ENCODE data around the gene BMAL1. TPM values are rescaled to one million over a fixed set of nuclear protein-coding genes. Genes with fewer than 3 reads are reported as not detected.

The BMAL1 gene
- total RNA-seq, 1 donor from 2014 or later = 26.5 TPM

- no peaks in the 10 kb centered on the region for H3K4me1 ChIP-seq
- H3K9me3 Mint-ChIP-seq = no peaks in the 10 kb centered on the region
- H3K27me3 Mint-ChIP-seq (ENCODE audit: insufficient read depth, low read depth) = peaks cover 5% of the 10 kb centered on the region
Observed at GRCh38 chr11:13338019-13338426, 60.4 kb downstream of the BMAL1 start.

GRCh38 chr11:13338427-13339069, 61.0 kb downstream of the BMAL1 start:
- TF ChIP-seq CTCF (IDR thresholded peaks at IDR 0.05) (no peak), EZH2phosphoT487 (IDR thresholded peaks at IDR 0.05) (no peak), EZH2 (IDR thresholded peaks at IDR 0.05) (no peak)
- no peak overlapping the region for H3K9ac ChIP-seq
- H3K9me3 ChIP-seq (ENCODE audit: low read depth) = no peaks in the 10 kb centered on the region
- Mint-ChIP-seq H3K27me3 (ENCODE audit: insufficient read depth, low read depth) (peaks cover 5% of the 10 kb centered on the region), H3K9me3 (no peaks in the 10 kb centered on the region), H3K4me1 (peaks cover 15% of the 10 kb centered on the region), H3K4me3 (no peak overlapping the region), H3K27ac (peak overlapping the region; percentile 36), H3K36me3 (no peaks in the 10 kb centered on the region)
- H3F3A ChIP-seq (ENCODE audit: low read depth) = no peaks in the 10 kb centered on the region
- no peaks in the 10 kb centered on the region for H3K79me2 ChIP-seq (ENCODE audit: low read depth)
- DNase-seq (ENCODE audit: low spot score) = no peak
- H3K27me3 ChIP-seq = no peaks in the 10 kb centered on the region
- H2AFZ ChIP-seq (replicated peaks) = no peak overlapping the region
- H3K4me1 ChIP-seq = no peaks in the 10 kb centered on the region
- no peaks in the 10 kb centered on the region for H3K36me3 ChIP-seq
- no peak overlapping the region for H3K4me3 ChIP-seq
- H3K4me2 ChIP-seq = no peak overlapping the region
- H4K20me1 ChIP-seq (ENCODE audit: low read depth) = no peaks in the 10 kb centered on the region
- no peak overlapping the region for H3K27ac ChIP-seq

More at GRCh38 chr11:13338019-13338426, 60.4 kb downstream of the BMAL1 start:
- Mint-ChIP-seq H3K4me3 (no peak overlapping the region), H3K36me3 (no peaks in the 10 kb centered on the region), H3K4me1 (peaks cover 15% of the 10 kb centered on the region), H3K27ac (peak overlapping the region; percentile 36)
- Histone ChIP-seq H3K9me3 (ENCODE audit: low read depth) (no peaks in the 10 kb centered on the region), H4K20me1 (ENCODE audit: low read depth) (no peaks in the 10 kb centered on the region), H3F3A (ENCODE audit: low read depth) (no peaks in the 10 kb centered on the region), H3K4me2 (no peak overlapping the region), H3K27me3 (no peaks in the 10 kb centered on the region), H3K27ac (no peak overlapping the region), H3K9ac (no peak overlapping the region), H2AFZ (replicated peaks) (no peak overlapping the region), H3K79me2 (ENCODE audit: low read depth) (no peaks in the 10 kb centered on the region), H3K4me3 (no peak overlapping the region), H3K36me3 (no peaks in the 10 kb centered on the region)
- DNase-seq (ENCODE audit: low spot score) = no peak
- TF ChIP-seq EZH2phosphoT487 (IDR thresholded peaks at IDR 0.05) (no peak), EZH2 (IDR thresholded peaks at IDR 0.05) (no peak), CTCF (IDR thresholded peaks at IDR 0.05) (no peak)

GRCh38 chr11:13339195-13340153, 61.9 kb downstream of the BMAL1 start:
- Histone ChIP-seq H4K20me1 (ENCODE audit: low read depth) (no peaks in the 10 kb centered on the region), H3K79me2 (ENCODE audit: low read depth) (no peaks in the 10 kb centered on the region), H2AFZ (replicated peaks) (no peak overlapping the region), H3K36me3 (no peaks in the 10 kb centered on the region), H3K9ac (no peak overlapping the region), H3K9me3 (ENCODE audit: low read depth) (no peaks in the 10 kb centered on the region), H3K4me1 (no peaks in the 10 kb centered on the region), H3K4me3 (no peak overlapping the region), H3K4me2 (no peak overlapping the region), H3K27me3 (no peaks in the 10 kb centered on the region), H3K27ac (no peak overlapping the region), H3F3A (ENCODE audit: low read depth) (no peaks in the 10 kb centered on the region)
- Mint-ChIP-seq H3K4me3 (no peak overlapping the region), H3K36me3 (no peaks in the 10 kb centered on the region), H3K4me1 (peaks cover 15% of the 10 kb centered on the region), H3K27me3 (ENCODE audit: insufficient read depth, low read depth) (peaks cover 5% of the 10 kb centered on the region), H3K9me3 (no peaks in the 10 kb centered on the region), H3K27ac (peak overlapping the region; percentile 67)
- TF ChIP-seq CTCF (IDR thresholded peaks at IDR 0.05) (no peak), EZH2 (IDR thresholded peaks at IDR 0.05) (no peak), EZH2phosphoT487 (IDR thresholded peaks at IDR 0.05) (no peak)
- DNase-seq (ENCODE audit: low spot score) = no peak

Measured in neural progenitor cell (in vitro differentiated cells).